HUES6 (cell line): Measurements from ENCODE around the gene ADH1B.
"Not testable (repeated sequence)": the region's sequence is repeated elsewhere in the genome, so short reads cannot be mapped to it uniquely, and the experiment has no call there.

ENCODE experiments used
- H3K27ac ChIP-seq: 2 replicates; pipeline ENCODE4 v1.7.0; 2013; ENCODE audit warnings: low read depth, mild to moderate bottlenecking, low read length, inconsistent platforms
- H3K27me3 ChIP-seq: 2 replicates; pipeline ENCODE4 v1.6.1; 2013; ENCODE audit warnings: low read length; ENCODE audit not compliant: control insufficient read depth, insufficient read depth
- H3K36me3 ChIP-seq: 2 replicates; pipeline ENCODE4 v1.6.1; 2013; ENCODE audit warnings: low read length; ENCODE audit not compliant: control insufficient read depth, insufficient read depth
- H3K4me1 ChIP-seq: 2 replicates; pipeline ENCODE4 v1.6.1; 2013; ENCODE audit warnings: low read length; ENCODE audit not compliant: control insufficient read depth, insufficient read depth
- H3K4me3 ChIP-seq: 2 replicates; pipeline ENCODE4 v1.5.1; 2013; ENCODE audit warnings: low read depth, low read length
- H3K9ac ChIP-seq: one replicate; pipeline ENCODE4 v1.6.1; 2013; ENCODE audit warnings: mild to moderate bottlenecking, low read length
- H3K9me3 ChIP-seq: 2 replicates; pipeline ENCODE4 v1.6.1; 2013; ENCODE audit warnings: low read depth, low read length; ENCODE audit not compliant: control insufficient read depth, insufficient read depth

The ADH1B gene

DNA sequence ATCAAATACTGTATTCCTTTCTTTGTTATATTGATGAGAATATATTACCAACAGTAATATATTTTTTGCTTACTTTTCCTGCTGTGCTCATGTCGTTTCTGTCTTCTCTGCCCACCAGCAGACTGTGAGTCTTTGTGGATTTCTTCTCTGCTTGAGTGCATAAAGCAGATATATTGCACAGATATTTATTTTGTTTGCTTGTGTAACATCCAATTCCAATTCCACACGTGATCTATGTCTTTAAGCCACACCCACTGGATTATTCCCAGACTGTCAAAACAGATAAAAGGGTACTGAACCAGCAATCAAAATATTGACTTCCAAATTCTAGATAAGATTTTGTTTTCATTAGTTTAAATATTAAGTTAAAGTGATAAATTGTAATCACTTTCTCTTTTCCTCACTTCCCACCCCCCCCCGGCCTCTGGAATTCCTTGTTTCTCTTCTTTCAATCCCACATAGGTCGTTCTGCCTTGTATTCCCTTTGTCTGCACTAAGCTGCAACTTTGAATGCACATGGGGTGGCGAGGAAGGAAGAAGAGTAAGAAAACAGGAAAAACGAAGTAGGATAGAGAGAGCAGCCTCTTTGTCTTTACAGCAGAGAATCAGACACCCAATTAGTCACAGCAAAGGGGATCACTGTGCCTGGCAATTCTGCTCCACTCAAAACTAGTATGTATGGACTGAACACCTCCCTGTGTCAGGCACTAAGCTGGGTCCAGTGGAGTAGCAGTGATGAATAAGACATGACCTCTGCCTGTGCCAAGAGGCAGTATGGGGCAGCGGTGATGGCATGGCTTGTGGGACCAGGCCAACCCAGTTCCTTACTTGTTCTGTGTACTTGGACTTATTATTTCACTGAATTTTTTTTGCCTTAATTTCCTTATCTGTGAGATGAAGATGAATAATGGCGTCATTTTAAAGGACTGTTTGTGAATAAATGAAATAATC is at the start of gene ADH1B:
ADH1B (minus strand) TSS at position 161 of the 951 bp plus-strand sequence; CDS start at position 91, 70 bp downstream.
- peaks cover 4% of the 10 kb centered on the region; the same call in 1 of the 2 replicates for H3K4me1 ChIP-seq
- H3K27ac ChIP-seq: no peak within 1 kb of the TSS
- H3K27me3 ChIP-seq: no peaks in the 10 kb centered on the region
- no peaks in the 10 kb centered on the region for H3K36me3 ChIP-seq
- H3K9ac ChIP-seq: no peak within 1 kb of the TSS
- H3K9me3 ChIP-seq: 0 out of 2 replicates have a peak, but pooled peaks cover 3% of the 10 kb centered on the region
- no peak within 1 kb of the TSS for H3K4me3 ChIP-seq

DNA sequence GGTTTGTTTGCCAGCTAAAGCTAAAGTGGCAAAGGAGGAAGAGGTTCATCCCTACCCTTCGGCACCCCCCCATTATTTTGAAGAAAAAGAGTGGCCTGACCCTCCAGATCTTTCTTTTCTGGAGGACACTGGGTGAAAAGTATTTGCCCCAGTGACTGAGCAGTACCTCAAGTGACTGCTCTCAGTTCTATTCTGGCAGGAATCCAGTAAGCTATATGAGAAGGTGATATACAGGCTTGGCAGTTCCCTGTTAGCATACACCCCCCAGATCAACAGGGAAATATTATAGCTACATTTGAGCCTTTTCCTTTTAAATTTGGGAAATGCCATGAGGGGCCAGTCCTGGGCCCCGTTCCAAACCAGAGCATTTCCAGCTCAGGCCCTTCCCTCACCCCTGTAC is 46.6 kb upstream of the ADH1B start:
- H3K36me3 ChIP-seq, H3K4me3 ChIP-seq, H3K27ac ChIP-seq, H3K4me1 ChIP-seq, H3K27me3 ChIP-seq, H3K9ac ChIP-seq, H3K9me3 ChIP-seq: not testable (repeated sequence)

DNA sequence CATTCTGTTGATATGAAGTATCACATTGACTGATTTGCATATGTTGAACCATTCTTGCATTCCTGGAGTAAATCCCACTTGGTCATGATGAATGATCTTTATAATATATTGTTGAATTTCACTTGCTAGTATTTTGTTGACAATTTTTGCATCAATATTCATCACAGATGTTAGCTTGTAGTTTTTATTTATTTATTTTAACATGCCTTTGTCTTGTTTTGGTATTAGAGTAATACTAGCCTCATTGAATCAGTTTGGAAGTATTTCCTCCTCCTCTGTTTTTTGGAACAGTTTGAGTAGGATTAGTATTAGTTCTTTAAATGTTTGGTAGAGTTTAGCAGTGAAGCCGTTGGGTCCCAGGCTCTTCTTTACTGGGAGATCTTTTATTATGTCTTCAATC is 45.3 kb upstream of the ADH1B start:
- H3K36me3 ChIP-seq: no peaks in the 10 kb centered on the region
- peaks cover 3% of the 10 kb centered on the region; the same call in 1 of the 2 replicates for H3K9me3 ChIP-seq
- no peak overlapping the region for H3K4me3 ChIP-seq
- H3K4me1 ChIP-seq: no peaks in the 10 kb centered on the region
- H3K9ac ChIP-seq: no peak overlapping the region
- no peak overlapping the region for H3K27ac ChIP-seq
- no peaks in the 10 kb centered on the region for H3K27me3 ChIP-seq

DNA sequence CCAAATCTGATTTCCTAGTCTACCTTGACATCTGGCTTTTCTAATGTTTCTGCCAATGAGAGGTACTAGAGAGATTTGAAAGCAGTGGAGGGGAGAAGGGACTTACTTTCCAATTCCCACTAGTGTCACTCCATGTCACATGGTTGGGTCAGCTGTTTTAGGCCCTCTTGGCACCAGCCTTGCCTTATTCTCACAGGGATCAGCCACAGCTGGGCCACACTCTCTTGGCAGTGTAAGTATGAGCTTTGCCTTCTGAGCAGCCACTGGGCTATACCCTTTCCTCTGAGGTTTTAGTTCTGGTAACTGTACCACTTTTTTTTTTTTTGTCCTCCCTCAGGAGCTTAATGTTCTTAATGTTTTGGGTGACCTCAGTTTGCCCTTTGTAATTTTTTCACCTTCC is 41.6 kb upstream of the ADH1B start:
- H3K9me3 ChIP-seq: peaks cover 12% of the 10 kb centered on the region
- H3K36me3 ChIP-seq: no peaks in the 10 kb centered on the region
- no peaks in the 10 kb centered on the region for H3K4me1 ChIP-seq
- no peak overlapping the region for H3K4me3 ChIP-seq
- H3K9ac ChIP-seq: no peak overlapping the region
- H3K27ac ChIP-seq: no peak overlapping the region
- no peaks in the 10 kb centered on the region for H3K27me3 ChIP-seq

DNA sequence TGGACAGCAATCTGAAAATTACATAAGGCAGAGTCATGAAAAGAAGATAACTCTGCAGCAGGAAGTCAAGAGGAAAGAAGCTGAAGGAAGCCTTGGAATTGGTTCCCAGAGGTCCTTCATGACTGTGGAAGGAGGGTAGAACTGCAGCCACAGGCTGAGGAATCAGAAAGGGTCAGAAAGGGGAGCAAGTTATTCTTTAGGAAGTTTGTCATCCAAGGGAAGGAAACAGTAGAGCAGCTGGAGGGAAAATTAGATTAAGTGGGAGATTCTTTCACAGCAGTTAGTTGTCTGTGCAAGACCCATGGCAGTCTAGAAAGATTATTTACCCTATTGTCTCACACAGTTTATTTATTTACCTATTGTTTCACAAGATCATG is 40.7 kb upstream of the ADH1B start:
- peaks cover 15% of the 10 kb centered on the region for H3K9me3 ChIP-seq
- H3K27me3 ChIP-seq: no peaks in the 10 kb centered on the region
- no peaks in the 10 kb centered on the region for H3K36me3 ChIP-seq
- H3K4me3 ChIP-seq: no peak overlapping the region
- no peak overlapping the region for H3K27ac ChIP-seq
- H3K4me1 ChIP-seq: no peaks in the 10 kb centered on the region
- no peak overlapping the region for H3K9ac ChIP-seq

DNA sequence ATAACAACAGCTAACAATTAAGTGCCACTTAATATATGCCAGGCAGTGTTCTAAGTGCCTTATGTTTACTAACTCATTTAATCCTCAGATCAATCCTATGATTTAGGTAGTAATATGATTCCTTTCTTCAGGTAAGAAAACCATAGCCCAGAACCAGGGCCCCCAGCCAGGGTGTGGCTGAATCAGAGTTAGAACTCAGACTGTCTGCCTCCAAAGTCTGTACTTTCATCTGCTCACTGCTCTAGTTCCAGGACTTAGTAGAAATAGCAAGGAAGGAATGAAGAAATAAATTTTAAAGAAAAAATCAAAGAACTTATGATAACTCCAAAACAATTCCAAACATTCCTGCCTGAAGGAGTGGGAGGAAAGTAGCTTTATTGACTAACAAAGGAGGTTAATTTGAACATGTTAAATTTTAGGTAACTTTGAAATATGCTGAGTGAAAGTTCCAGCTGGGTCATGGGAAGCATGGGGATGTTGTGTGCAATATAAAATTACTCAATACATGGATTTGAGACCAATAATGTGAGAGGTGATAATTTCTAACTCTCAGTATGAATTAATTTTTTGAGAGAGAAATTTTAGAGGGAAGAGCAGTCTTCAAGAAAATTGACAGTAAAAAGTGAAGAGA is 40.2 kb upstream of the ADH1B start:
- Histone ChIP-seq H3K9ac (no peak overlapping the region), H3K4me3 (no peak overlapping the region), H3K36me3 (no peaks in the 10 kb centered on the region), H3K27ac (no peak overlapping the region), H3K9me3 (peaks cover 16% of the 10 kb centered on the region), H3K27me3 (no peaks in the 10 kb centered on the region), H3K4me1 (no peaks in the 10 kb centered on the region)

DNA sequence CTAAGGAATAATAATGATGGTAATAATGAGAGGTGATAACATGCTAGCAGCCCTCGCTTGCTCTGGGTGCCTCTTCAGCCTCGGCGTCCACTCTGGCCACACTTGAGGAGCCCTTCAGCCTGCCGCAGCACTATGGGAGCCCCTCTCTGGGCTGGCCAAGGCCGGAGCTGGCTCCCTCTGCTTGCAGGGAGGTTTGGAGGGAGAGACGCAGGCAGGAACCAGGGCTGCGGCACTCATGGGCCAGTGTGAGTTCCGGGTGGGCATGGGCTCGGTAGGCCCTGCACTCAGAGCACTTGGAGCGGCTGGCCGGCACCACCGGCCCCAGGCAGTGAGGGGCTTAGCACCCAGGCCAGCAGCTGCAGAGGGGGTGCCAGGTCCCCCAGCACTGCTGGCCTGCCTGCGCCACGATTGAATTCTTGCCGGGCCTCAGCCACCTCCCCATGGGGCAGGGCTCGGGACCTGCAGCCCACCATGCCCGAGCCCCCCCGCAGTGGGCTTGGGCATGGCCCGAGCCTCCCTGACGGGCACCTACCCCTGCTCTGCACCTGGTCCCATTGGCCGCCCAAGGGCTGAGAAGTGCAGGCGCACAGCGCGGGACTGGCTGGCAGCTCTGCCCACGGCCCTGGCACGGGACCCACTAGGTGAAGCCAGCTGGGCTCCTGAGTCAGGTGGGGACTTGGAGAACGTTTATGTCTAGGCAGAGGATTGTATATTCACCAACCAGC is 38.4 kb upstream of the ADH1B start:
- no peaks in the 10 kb centered on the region for H3K4me1 ChIP-seq
- no peaks in the 10 kb centered on the region for H3K27me3 ChIP-seq
- no peak overlapping the region for H3K9ac ChIP-seq
- H3K4me3 ChIP-seq: no peak overlapping the region
- no peaks in the 10 kb centered on the region for H3K36me3 ChIP-seq
- peaks cover 15% of the 10 kb centered on the region for H3K9me3 ChIP-seq
- H3K27ac ChIP-seq: no peak overlapping the region

DNA sequence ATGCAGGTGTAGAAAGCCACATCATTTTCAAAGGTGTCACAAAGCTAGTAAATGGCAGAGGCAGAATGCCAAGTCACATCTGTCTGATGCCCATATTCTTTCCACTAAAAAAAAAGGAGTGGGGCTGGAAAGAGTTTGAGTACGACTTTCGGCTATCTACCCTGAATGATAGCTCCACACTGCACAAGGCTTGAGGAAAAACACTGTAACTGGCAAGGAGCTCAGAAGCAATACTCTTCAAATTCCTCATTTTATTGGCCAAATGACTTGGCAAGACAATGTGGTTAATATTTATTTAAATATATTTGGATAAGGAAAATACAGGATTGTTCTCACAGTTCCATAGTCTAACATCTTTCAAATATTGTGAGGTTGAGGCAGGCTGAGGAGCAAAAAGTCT is 36.7 kb upstream of the ADH1B start:
- H3K27ac ChIP-seq: no peak overlapping the region
- H3K4me1 ChIP-seq: no peaks in the 10 kb centered on the region
- no peak overlapping the region for H3K4me3 ChIP-seq
- peaks cover 16% of the 10 kb centered on the region; the same call in 1 of the 2 replicates for H3K9me3 ChIP-seq
- H3K9ac ChIP-seq: no peak overlapping the region
- no peaks in the 10 kb centered on the region for H3K27me3 ChIP-seq
- H3K36me3 ChIP-seq: no peaks in the 10 kb centered on the region

DNA sequence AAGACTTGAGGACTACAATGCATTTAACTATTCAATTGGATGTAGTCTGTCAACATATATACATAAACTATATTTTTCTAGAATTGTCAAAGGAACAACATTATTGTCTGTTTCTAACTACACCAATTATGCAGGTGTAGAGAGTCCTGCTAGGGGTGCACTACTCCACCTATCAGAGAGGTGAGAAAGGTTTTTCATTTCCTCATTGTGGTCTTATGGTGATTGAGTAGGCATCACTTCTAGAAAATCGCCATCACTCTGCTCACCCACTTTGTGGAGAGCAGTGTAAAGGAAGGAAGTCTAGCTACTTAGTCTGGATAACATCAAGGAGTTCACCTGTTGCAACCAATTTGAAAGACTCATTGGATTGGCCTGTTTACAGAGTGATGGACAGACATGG is 35.8 kb upstream of the ADH1B start:
- no peaks in the 10 kb centered on the region for H3K4me1 ChIP-seq
- H3K27ac ChIP-seq: no peak overlapping the region
- H3K4me3 ChIP-seq: no peak overlapping the region
- no peaks in the 10 kb centered on the region for H3K27me3 ChIP-seq
- H3K9ac ChIP-seq: no peak overlapping the region
- no peaks in the 10 kb centered on the region for H3K36me3 ChIP-seq
- H3K9me3 ChIP-seq: peaks cover 16% of the 10 kb centered on the region; the same call in 1 of the 2 replicates

DNA sequence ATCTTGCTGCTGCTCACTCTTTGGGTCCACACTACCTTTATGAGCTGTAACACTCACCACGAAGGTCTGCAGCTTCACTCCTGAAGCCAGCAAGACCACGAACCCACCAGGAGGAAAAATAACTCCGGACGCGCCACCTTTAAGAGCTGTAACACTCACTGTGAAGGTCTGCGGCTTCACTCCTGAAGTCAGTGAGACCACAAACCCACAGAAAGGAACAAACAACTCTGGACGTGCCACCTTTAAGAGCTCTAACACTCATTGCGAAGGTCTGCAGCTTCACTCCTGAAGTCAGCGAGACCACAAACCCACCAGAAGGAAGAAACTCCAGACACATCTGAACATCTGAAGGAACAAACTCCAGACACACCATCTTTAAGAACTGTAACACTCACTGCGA is 34.9 kb upstream of the ADH1B start:
- peaks cover 16% of the 10 kb centered on the region; the same call in 1 of the 2 replicates for H3K9me3 ChIP-seq
- not testable (repeated sequence) for H3K4me1 ChIP-seq, H3K27ac ChIP-seq, H3K27me3 ChIP-seq, H3K4me3 ChIP-seq, H3K9ac ChIP-seq, H3K36me3 ChIP-seq
